MM.1S (cell line): ENCODE measurements around the gene ZNF107.

Experiments
- EZH2 ChIP-seq: fragments of 300-600 bp; sonication (generic); optimal IDR thresholded peaks from 2 replicates; pipeline ENCODE3; 2017; ENCODE audit warnings: low read depth, mild to moderate bottlenecking, antibody characterized with exemption, low read length, mixed read lengths
- EZH2phosphoT487 ChIP-seq: fragments of 300-600 bp; sonication (generic); IDR thresholded peaks from 2 replicates; pipeline ENCODE4 v1.6.1; 2018; ENCODE audit warnings: antibody characterized with exemption, low read length
- TF ChIP-seq, protein P1 (sequence below): fragments of 300-600 bp; sonication (generic); IDR thresholded peaks from 2 replicates; pipeline ENCODE4 v1.5.1; 2016; ENCODE audit warnings: antibody characterized with exemption, low read length, mixed read lengths

DNA sequence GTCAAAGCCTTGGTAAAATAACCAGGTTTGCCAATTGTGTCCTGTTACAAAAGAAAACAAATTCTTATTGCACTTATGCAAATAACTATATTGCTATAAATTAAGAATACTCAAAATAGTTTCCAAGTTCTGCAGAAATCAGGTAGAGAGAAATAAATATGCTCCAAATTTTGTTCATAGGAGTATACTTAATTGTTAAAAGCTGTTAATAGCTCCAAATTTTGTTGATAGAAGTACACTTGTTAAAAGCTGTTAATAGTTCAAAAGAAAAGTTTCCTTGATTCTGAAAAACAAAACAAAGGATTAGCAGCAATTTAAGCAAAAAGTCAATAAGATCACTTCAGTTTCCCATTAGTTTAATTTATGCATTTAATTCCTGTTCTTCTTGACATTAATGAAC is 81.9 kb downstream of the ZNF107 start:
- TF ChIP-seq, protein P1, sequence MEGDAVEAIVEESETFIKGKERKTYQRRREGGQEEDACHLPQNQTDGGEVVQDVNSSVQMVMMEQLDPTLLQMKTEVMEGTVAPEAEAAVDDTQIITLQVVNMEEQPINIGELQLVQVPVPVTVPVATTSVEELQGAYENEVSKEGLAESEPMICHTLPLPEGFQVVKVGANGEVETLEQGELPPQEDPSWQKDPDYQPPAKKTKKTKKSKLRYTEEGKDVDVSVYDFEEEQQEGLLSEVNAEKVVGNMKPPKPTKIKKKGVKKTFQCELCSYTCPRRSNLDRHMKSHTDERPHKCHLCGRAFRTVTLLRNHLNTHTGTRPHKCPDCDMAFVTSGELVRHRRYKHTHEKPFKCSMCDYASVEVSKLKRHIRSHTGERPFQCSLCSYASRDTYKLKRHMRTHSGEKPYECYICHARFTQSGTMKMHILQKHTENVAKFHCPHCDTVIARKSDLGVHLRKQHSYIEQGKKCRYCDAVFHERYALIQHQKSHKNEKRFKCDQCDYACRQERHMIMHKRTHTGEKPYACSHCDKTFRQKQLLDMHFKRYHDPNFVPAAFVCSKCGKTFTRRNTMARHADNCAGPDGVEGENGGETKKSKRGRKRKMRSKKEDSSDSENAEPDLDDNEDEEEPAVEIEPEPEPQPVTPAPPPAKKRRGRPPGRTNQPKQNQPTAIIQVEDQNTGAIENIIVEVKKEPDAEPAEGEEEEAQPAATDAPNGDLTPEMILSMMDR, result no peak
- TF ChIP-seq EZH2, result no peak
- no peak for TF ChIP-seq EZH2phosphoT487
